Liver (tissue), 9 donors: Measurements from ENCODE around the gene CUX1. TPM values are rescaled to one million over a fixed set of nuclear protein-coding genes. Genes with fewer than 3 reads are reported as not detected.

Source experiments
- DNase-seq: peaks from one replicate; pipeline ENCODE4 v3.0.0-alpha.2; 2017; ENCODE audit warnings: low spot score
- H3K27ac ChIP-seq, 2 donors: one replicate each; pipeline ENCODE4 v1.7.0; 2013; ENCODE audit warnings: inconsistent platforms in 2 of 2, low read length in 2 of 2, control low read depth in 1 of 2, low read depth in 1 of 2, mild to moderate bottlenecking in 1 of 2
- H3K27me3 ChIP-seq, 4 donors: one replicate each; pipeline versions ENCODE4 v1.6.1 to v1.7.0; 2013; ENCODE audit warnings: low read length in 3 of 4, inconsistent platforms in 1 of 4, mild to moderate bottlenecking in 1 of 4, moderate library complexity in 1 of 4; ENCODE audit not compliant: control insufficient read depth in 4 of 4, insufficient read depth in 4 of 4
- H3K36me3 ChIP-seq, 4 donors: one replicate each; pipeline versions ENCODE4 v1.6.1 to v1.7.0; 2013; ENCODE audit warnings: low read length in 3 of 4, mild to moderate bottlenecking in 3 of 4, low read depth in 1 of 4, moderate library complexity in 1 of 4; ENCODE audit not compliant: control insufficient read depth in 4 of 4, insufficient read depth in 3 of 4
- H3K4me1 ChIP-seq, 4 donors: one replicate each; pipeline versions ENCODE4 v1.6.1 to v1.7.0; 2013; ENCODE audit warnings: low read length in 3 of 4, mild to moderate bottlenecking in 3 of 4, moderate library complexity in 1 of 4; ENCODE audit not compliant: control insufficient read depth in 4 of 4, insufficient read depth in 4 of 4
- H3K4me3 ChIP-seq, 3 donors: one replicate each; pipeline versions ENCODE4 v1.6.1 to v1.7.0; 2013; ENCODE audit warnings: low read length in 3 of 3, control low read depth in 1 of 3, low read depth in 1 of 3, mild to moderate bottlenecking in 1 of 3
- H3K9ac ChIP-seq, 2 donors: one replicate each; pipeline ENCODE4 v1.7.0; 2013; ENCODE audit warnings: low read length in 2 of 2, mild to moderate bottlenecking in 2 of 2, moderate library complexity in 2 of 2, control low read depth in 1 of 2, low read depth in 1 of 2
- H3K9me3 ChIP-seq, 4 donors: one replicate each; pipeline versions ENCODE4 v1.6.1 to v1.7.0; 2013; ENCODE audit warnings: low read length in 3 of 4; ENCODE audit not compliant: control insufficient read depth in 4 of 4
- EGR1 ChIP-seq, 2 donors: IDR thresholded peaks; 2 replicates each; pipeline ENCODE4 v1.6.1; 2016 to 2018; ENCODE audit warnings: antibody characterized with exemption in 2 of 2, low read depth in 2 of 2
- FOXA1 ChIP-seq: IDR thresholded peaks from 2 replicates; pipeline ENCODE4 v1.6.1; 2016; ENCODE audit warnings: antibody characterized with exemption
- FOXA2 ChIP-seq: IDR thresholded peaks from 2 replicates; pipeline ENCODE4 v1.6.1; 2016; ENCODE audit warnings: antibody characterized with exemption
- GABPA ChIP-seq, 2 donors: IDR thresholded peaks in 1 of 2; conservative IDR thresholded peaks in 1 of 2; 2 replicates each; pipeline ENCODE4 v1.6.1; 2016; ENCODE audit warnings: antibody characterized with exemption in 2 of 2, mild to moderate bottlenecking in 1 of 2, moderate library complexity in 1 of 2
- HNF4A ChIP-seq, 2 donors: conservative IDR thresholded peaks; 2 replicates each; pipeline ENCODE4 v1.6.1; 2016; ENCODE audit warnings: antibody characterized with exemption in 2 of 2, mild to moderate bottlenecking in 2 of 2
- HNF4G ChIP-seq: IDR thresholded peaks from 2 replicates; pipeline ENCODE4 v1.6.1; 2016; ENCODE audit warnings: antibody characterized with exemption
- JUND ChIP-seq, 2 donors: IDR thresholded peaks; 2 replicates each; pipeline ENCODE4 v1.6.1; 2016; ENCODE audit warnings: antibody characterized with exemption in 2 of 2
- NR2F2 ChIP-seq: IDR thresholded peaks from 2 replicates; pipeline ENCODE4 v1.6.1; 2016; ENCODE audit warnings: antibody characterized with exemption
- RAD21 ChIP-seq, 2 donors: IDR thresholded peaks; 2 replicates each; pipeline ENCODE4 v1.6.1; 2016; ENCODE audit warnings: antibody characterized with exemption in 2 of 2, mild to moderate bottlenecking in 2 of 2
- RXRA ChIP-seq, 2 donors: IDR thresholded peaks; 2 replicates each; pipeline ENCODE4 v1.6.1; 2017 to 2018; ENCODE audit warnings: antibody characterized with exemption in 2 of 2, mild to moderate bottlenecking in 1 of 2
- SP1 ChIP-seq: IDR thresholded peaks from 2 replicates; pipeline ENCODE4 v1.6.1; 2018; ENCODE audit warnings: antibody characterized with exemption, mild to moderate bottlenecking
- TAF1 ChIP-seq: conservative IDR thresholded peaks from 2 replicates; pipeline ENCODE4 v1.6.1; 2016; ENCODE audit warnings: antibody characterized with exemption, mild to moderate bottlenecking
- YY1 ChIP-seq: IDR thresholded peaks from 2 replicates; pipeline ENCODE4 v1.6.1; 2016; ENCODE audit warnings: antibody characterized with exemption, mild to moderate bottlenecking
- WGBS: extraction: QIAGEN DNeasy Blood & Tissue Kit; methylation state at CpG from one replicate; pipeline ENCODE4 v1.1.7; 2013; 5-methylcytosine and 5-hydroxymethylcytosine counted together
- polyA plus RNA-seq, 2 donors: library from polyadenylated mRNA; stranded (reverse) in 1 of 2; unstranded in 1 of 2; fragments of 200-250 nt in 1 of 2; fragments of >200 nt in 1 of 2; fragmentation: Nextera tagmentation in 1 of 2; extraction: Ambion mirVana in 1 of 2; gene quantifications; one replicate each; pipeline versions ENCODE4 v1.2.1 to v1.2.3, GENCODE V29; 2013 to 2015
- total RNA-seq, 2 donors: library from RNA; depleted of rRNA; stranded (reverse); fragments of >200 nt; gene quantifications; one replicate each; pipeline ENCODE4 v1.2.3, GENCODE V29; 2014
- TF ChIP-seq, protein P1 (sequence below): IDR thresholded peaks from 2 replicates; pipeline ENCODE4 v1.6.1; 2016; ENCODE audit warnings: antibody characterized with exemption
- TF ChIP-seq, protein P2 (sequence below): IDR thresholded peaks from 2 replicates; pipeline ENCODE4 v1.6.1; 2016; ENCODE audit warnings: antibody characterized with exemption, mild to moderate bottlenecking
- TF ChIP-seq, protein P3 (sequence below): IDR thresholded peaks from 2 replicates; pipeline ENCODE4 v1.6.1; 2016; ENCODE audit warnings: antibody characterized with exemption
- TF ChIP-seq, protein P4 (sequence below): fragments of 150-350 bp; IDR thresholded peaks from 2 replicates; pipeline ENCODE4 v1.5.1; 2017; ENCODE audit warnings: improper control_type of control experiment, low read depth, low read length; ENCODE audit not compliant: missing input control
- TF ChIP-seq, protein P5 (sequence below): IDR thresholded peaks from 2 replicates; pipeline ENCODE4 v1.6.1; 2016; ENCODE audit warnings: antibody characterized with exemption
- donor health status: healthy.
- donor health status: healthy.
- donor health status: healthy.
- donor health status: healthy.
- donor health status: healthy.

Gene CUX1
- total and polyA plus RNA-seq, 4 donors: 18.6 to 40.6 (median 21.4) TPM

DNA sequence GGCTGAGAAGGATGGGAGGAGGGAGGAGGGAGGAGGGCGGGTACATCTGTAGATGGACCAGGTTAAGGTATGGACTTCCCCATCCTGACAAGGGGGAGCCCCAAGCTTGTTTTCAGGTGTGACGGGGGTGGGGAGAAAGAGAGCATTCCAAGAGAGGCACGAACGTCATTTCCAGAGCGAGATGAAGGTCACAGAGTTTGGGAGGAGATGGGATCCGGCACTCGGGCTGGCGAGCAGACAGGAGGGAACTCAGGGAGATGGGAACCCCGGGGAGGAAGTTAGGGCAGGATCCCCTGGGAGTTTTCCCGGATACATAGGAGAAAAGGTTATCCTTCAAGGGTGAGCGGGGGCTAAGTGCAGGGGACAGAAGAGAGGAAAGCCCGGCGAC is 118.8 kb downstream of the CUX1 start:
- Histone ChIP-seq H3K27ac (peak overlapping the region; percentile 94 to 95), H3K36me3 (no peaks in the 10 kb centered on the region), H3K4me1 (peaks cover 10 to 42% (median 28%) of the 10 kb centered on the region in 4 donors), H3K4me3 (peak overlapping the region in 2 of 3 donors; percentile 23 to 37), H3K9me3 (no peaks in the 10 kb centered on the region), H3K27me3 (no peaks in the 10 kb centered on the region), H3K9ac (peak overlapping the region; percentile 21 to 76)
- TF ChIP-seq RAD21 (IDR thresholded peaks at IDR 0.05) (no peak), EGR1 (IDR thresholded peaks at IDR 0.05; ENCODE audit: low read depth in 2 of 2) (no peak), YY1 (no peak)
- DNase-seq: no peak
- WGBS: 31% methylated on average over 13 of the region's 13 CpGs

DNA sequence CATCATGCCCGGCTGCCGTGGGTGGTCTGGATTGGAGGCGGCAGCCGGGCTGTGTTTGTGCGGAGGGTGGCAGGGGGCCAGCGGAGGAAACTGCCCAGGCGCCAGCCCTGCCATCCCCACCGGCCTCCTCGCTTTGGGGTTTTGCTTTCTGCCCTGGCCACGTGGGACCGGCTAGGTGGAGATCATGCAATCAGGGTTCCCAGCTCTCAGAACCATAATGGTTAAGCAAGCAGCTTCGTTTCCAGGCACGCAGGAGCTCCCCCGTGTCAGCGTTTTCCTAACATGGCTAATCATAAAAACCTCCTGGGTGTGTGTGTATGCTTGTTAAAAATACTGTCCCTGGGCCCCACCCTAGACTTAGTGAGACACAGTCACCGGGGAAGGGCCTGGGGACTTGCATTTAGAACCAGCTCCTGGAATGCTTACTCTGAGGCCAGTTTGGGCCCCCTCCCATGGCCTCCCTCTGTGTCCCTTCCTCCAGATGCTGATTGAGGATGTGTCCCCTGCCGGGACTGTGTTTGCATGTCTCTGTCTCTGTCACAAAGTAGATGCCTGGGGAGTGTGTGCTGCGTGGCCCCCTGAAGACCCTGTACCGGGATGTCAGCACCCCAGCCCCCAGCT is 119.3 kb downstream of the CUX1 start:
- no peaks in the 10 kb centered on the region for H3K9me3 ChIP-seq
- peak overlapping the region; percentile 21 to 76 for H3K9ac ChIP-seq
- H3K27ac ChIP-seq: peak overlapping the region; percentile 94 to 95
- WGBS: 34% methylated on average over 19 of the region's 19 CpGs
- no peaks in the 10 kb centered on the region for H3K27me3 ChIP-seq
- peak; percentile 34 for TF ChIP-seq YY1
- TF ChIP-seq RAD21 (IDR thresholded peaks at IDR 0.05): peak; percentile 5 to 35
- no peak for TF ChIP-seq SP1
- TF ChIP-seq RXRA (IDR thresholded peaks at IDR 0.05): no peak
- TF ChIP-seq, protein P1, sequence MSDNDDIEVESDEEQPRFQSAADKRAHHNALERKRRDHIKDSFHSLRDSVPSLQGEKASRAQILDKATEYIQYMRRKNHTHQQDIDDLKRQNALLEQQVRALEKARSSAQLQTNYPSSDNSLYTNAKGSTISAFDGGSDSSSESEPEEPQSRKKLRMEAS: no peak
- TF ChIP-seq, protein P2, sequence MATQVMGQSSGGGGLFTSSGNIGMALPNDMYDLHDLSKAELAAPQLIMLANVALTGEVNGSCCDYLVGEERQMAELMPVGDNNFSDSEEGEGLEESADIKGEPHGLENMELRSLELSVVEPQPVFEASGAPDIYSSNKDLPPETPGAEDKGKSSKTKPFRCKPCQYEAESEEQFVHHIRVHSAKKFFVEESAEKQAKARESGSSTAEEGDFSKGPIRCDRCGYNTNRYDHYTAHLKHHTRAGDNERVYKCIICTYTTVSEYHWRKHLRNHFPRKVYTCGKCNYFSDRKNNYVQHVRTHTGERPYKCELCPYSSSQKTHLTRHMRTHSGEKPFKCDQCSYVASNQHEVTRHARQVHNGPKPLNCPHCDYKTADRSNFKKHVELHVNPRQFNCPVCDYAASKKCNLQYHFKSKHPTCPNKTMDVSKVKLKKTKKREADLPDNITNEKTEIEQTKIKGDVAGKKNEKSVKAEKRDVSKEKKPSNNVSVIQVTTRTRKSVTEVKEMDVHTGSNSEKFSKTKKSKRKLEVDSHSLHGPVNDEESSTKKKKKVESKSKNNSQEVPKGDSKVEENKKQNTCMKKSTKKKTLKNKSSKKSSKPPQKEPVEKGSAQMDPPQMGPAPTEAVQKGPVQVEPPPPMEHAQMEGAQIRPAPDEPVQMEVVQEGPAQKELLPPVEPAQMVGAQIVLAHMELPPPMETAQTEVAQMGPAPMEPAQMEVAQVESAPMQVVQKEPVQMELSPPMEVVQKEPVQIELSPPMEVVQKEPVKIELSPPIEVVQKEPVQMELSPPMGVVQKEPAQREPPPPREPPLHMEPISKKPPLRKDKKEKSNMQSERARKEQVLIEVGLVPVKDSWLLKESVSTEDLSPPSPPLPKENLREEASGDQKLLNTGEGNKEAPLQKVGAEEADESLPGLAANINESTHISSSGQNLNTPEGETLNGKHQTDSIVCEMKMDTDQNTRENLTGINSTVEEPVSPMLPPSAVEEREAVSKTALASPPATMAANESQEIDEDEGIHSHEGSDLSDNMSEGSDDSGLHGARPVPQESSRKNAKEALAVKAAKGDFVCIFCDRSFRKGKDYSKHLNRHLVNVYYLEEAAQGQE: no peak
- no peak for TF ChIP-seq EGR1 (IDR thresholded peaks at IDR 0.05; ENCODE audit: low read depth in 2 of 2)
- TF ChIP-seq, protein P3, sequence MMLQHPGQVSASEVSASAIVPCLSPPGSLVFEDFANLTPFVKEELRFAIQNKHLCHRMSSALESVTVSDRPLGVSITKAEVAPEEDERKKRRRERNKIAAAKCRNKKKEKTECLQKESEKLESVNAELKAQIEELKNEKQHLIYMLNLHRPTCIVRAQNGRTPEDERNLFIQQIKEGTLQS: no peak
- TF ChIP-seq JUND (IDR thresholded peaks at IDR 0.05): no peak
- no peak for TF ChIP-seq NR2F2
- TF ChIP-seq HNF4A (conservative IDR thresholded peaks at IDR 0.05): peak; percentile 11 to 32
- TF ChIP-seq GABPA (IDR thresholded peaks at IDR 0.05 in 1 of 2, conservative IDR thresholded peaks at IDR 0.05 in 1 of 2): no peak
- TF ChIP-seq FOXA2: no peak
- TF ChIP-seq TAF1: no peak
- TF ChIP-seq, protein P4, sequence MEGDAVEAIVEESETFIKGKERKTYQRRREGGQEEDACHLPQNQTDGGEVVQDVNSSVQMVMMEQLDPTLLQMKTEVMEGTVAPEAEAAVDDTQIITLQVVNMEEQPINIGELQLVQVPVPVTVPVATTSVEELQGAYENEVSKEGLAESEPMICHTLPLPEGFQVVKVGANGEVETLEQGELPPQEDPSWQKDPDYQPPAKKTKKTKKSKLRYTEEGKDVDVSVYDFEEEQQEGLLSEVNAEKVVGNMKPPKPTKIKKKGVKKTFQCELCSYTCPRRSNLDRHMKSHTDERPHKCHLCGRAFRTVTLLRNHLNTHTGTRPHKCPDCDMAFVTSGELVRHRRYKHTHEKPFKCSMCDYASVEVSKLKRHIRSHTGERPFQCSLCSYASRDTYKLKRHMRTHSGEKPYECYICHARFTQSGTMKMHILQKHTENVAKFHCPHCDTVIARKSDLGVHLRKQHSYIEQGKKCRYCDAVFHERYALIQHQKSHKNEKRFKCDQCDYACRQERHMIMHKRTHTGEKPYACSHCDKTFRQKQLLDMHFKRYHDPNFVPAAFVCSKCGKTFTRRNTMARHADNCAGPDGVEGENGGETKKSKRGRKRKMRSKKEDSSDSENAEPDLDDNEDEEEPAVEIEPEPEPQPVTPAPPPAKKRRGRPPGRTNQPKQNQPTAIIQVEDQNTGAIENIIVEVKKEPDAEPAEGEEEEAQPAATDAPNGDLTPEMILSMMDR: no peak
- no peak for TF ChIP-seq HNF4G
- no peak for TF ChIP-seq FOXA1
- TF ChIP-seq, protein P5, sequence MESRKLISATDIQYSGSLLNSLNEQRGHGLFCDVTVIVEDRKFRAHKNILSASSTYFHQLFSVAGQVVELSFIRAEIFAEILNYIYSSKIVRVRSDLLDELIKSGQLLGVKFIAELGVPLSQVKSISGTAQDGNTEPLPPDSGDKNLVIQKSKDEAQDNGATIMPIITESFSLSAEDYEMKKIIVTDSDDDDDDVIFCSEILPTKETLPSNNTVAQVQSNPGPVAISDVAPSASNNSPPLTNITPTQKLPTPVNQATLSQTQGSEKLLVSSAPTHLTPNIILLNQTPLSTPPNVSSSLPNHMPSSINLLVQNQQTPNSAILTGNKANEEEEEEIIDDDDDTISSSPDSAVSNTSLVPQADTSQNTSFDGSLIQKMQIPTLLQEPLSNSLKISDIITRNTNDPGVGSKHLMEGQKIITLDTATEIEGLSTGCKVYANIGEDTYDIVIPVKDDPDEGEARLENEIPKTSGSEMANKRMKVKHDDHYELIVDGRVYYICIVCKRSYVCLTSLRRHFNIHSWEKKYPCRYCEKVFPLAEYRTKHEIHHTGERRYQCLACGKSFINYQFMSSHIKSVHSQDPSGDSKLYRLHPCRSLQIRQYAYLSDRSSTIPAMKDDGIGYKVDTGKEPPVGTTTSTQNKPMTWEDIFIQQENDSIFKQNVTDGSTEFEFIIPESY: no peak
- DNase-seq: no peak
- peaks cover 10 to 47% (median 33%) of the 10 kb centered on the region in 4 donors for H3K4me1 ChIP-seq
- peak overlapping the region in 2 of 3 donors; percentile 23 to 37 for H3K4me3 ChIP-seq
- H3K36me3 ChIP-seq: no peaks in the 10 kb centered on the region
